GM12878 (cell line): ENCODE data around the gene C3orf22. TPM values are rescaled to one million over a fixed set of nuclear protein-coding genes. Genes with fewer than 3 reads are reported as not detected.

ENCODE experiments used
- ATAC-seq: fragments of 200-7000 bp; cut with Tn5 transposase; 3 replicates; pipeline ENCODE4 v1.9.1; 2020; ENCODE audit warnings: mild to moderate bottlenecking, moderate library complexity
- BruUV-seq: library from RNA; stranded (reverse); fragments of 400-500 nt; replicated peaks from 2 replicates; lab custom pipeline; 2021; lab: Mats Ljungman, UMichigan
- CTCF ChIA-PET: fragments of 300-600 bp; sonication (Branson Sonifier 250); formaldehyde crosslinking; extraction: SDS; loops from one replicate; lab custom pipeline; 2021; ENCODE audit warnings: inconsistent platforms; lab: Yijun Ruan, JAX
- POLR2A ChIA-PET: fragments of 350-600 bp; formaldehyde crosslinking; extraction: SDS; loops from one replicate; lab custom pipeline; 2021; ENCODE audit warnings: inconsistent platforms; lab: Charles Lee
- RAD21 ChIA-PET: fragments of 300-600 bp; sonication (Branson Sonifier 250); formaldehyde crosslinking; loops from one replicate; lab custom pipeline; 2023; ENCODE audit warnings: antibody characterized with exemption; ENCODE audit not compliant: unreplicated experiment; lab: Charles Lee
- SMC1A ChIA-PET: fragments of 300-600 bp; sonication (Branson Sonifier 250); formaldehyde crosslinking; loops from one replicate; lab custom pipeline; 2023; ENCODE audit not compliant: unreplicated experiment, uncharacterized antibody; lab: Charles Lee
- DNase-seq: peaks from one replicate; pipeline ENCODE4 v3.0.0-alpha.2; 2011; ENCODE audit warnings: low read depth, low spot score
- FAIRE-seq: peaks from 3 replicates; lab custom pipeline; 2011; peaks lifted over from hg19 to GRCh38; lab: Jason Lieb, UNC
- H2AFZ ChIP-seq: 2 replicates; pipeline ENCODE4 v1.6.0; 2011; ENCODE audit warnings: low read depth, low read length, control low read depth; ENCODE audit not compliant: control insufficient read depth
- H3K27ac ChIP-seq: 2 replicates; pipeline ENCODE4 v1.5.1; 2011; ENCODE audit warnings: control low read depth; ENCODE audit not compliant: control insufficient read depth, insufficient read depth
- H3K27me3 ChIP-seq, 2 experiments: replicated peaks in 1 of 2; 2 replicates each; pipeline versions ENCODE4 v1.6.0 to v1.6.1; 2011; ENCODE audit warnings: low read length in 1 of 2; ENCODE audit not compliant: control insufficient read depth in 2 of 2, insufficient read depth in 2 of 2
- H3K36me3 ChIP-seq, 2 experiments: 2 replicates each; pipeline ENCODE4 v1.5.1; 2011; ENCODE audit warnings: low read length in 1 of 2; ENCODE audit not compliant: control insufficient read depth in 2 of 2, insufficient read depth in 2 of 2
- H3K4me1 ChIP-seq: 2 replicates; pipeline ENCODE4 v1.6.1; 2011; ENCODE audit warnings: mild to moderate bottlenecking, low read length, moderate library complexity, mixed read lengths; ENCODE audit not compliant: control insufficient read depth, insufficient read depth
- H3K4me2 ChIP-seq: 2 replicates; pipeline ENCODE4 v1.6.0; 2011; ENCODE audit warnings: control low read depth; ENCODE audit not compliant: control insufficient read depth, insufficient read depth
- H3K4me3 ChIP-seq: fragments of 200-600 bp; sonication (generic); 2 replicates; pipeline ENCODE4 v1.5.1; 2016
- H3K79me2 ChIP-seq: 2 replicates; pipeline ENCODE4 v1.6.0; 2011; ENCODE audit warnings: low read length; ENCODE audit not compliant: control insufficient read depth, insufficient read depth
- H3K9ac ChIP-seq: 2 replicates; pipeline ENCODE4 v1.8.0; 2011; ENCODE audit warnings: low read length, control low read depth, mixed read lengths; ENCODE audit not compliant: control insufficient read depth, insufficient read depth
- H3K9me3 ChIP-seq: replicated peaks from 3 replicates; pipeline ENCODE4 v1.5.1; 2011; ENCODE audit warnings: mild to moderate bottlenecking, low read length; ENCODE audit not compliant: control insufficient read depth, insufficient read depth
- H4K20me1 ChIP-seq: 2 replicates; pipeline ENCODE4 v1.6.0; 2011; ENCODE audit not compliant: control insufficient read depth, insufficient read depth
- ATF3 ChIP-seq: IDR thresholded peaks from 2 replicates; pipeline ENCODE4 v1.6.1; 2011; ENCODE audit warnings: low read depth, mild to moderate bottlenecking, low read length, moderate library complexity, borderline replicate concordance; ENCODE audit errors: extremely low read depth
- CBFB ChIP-seq: IDR thresholded peaks from 2 replicates; pipeline ENCODE4 v1.6.1; 2016; ENCODE audit warnings: antibody characterized with exemption, low read depth
- CHD2 ChIP-seq: IDR thresholded peaks from 2 replicates; pipeline ENCODE4 v1.6.1; 2011; ENCODE audit warnings: low read depth, low read length, improper control_type of control experiment, borderline replicate concordance
- CHD4 ChIP-seq: fragments of 200-600 bp; sonication (generic); IDR thresholded peaks from 2 replicates; pipeline ENCODE4 v1.6.1; 2016; ENCODE audit warnings: mild to moderate bottlenecking
- ELK1 ChIP-seq: IDR thresholded peaks from 2 replicates; pipeline ENCODE4 v1.6.1; 2012; ENCODE audit warnings: low read depth, low read length, improper control_type of control experiment
- GABPA ChIP-seq: IDR thresholded peaks from 2 replicates; pipeline ENCODE4 v1.6.1; 2014; ENCODE audit warnings: antibody characterized with exemption, low read depth, mild to moderate bottlenecking, inconsistent platforms
- KLF5 ChIP-seq: fragments of 450-650 bp; IDR thresholded peaks from 2 replicates; pipeline ENCODE4 v1.6.1; 2014; ENCODE audit warnings: mild to moderate bottlenecking; ENCODE audit not compliant: partially characterized antibody
- MXI1 ChIP-seq: fragments of 150-350 bp; IDR thresholded peaks from 2 replicates; pipeline ENCODE4 v1.6.1; 2011; ENCODE audit warnings: low read depth, mild to moderate bottlenecking, inconsistent platforms, low read length, improper control_type of control experiment
- NR2C1 ChIP-seq: fragments of 450-650 bp; IDR thresholded peaks from 2 replicates; pipeline ENCODE4 v1.6.1; 2017; ENCODE audit warnings: antibody characterized with exemption, mild to moderate bottlenecking, moderate library complexity
- POLR2AphosphoS2 ChIP-seq: IDR thresholded peaks from 2 replicates; pipeline ENCODE4 v1.6.1; 2011; ENCODE audit warnings: low read depth, mild to moderate bottlenecking, low read length, improper control_type of control experiment, moderate library complexity
- SPI1 ChIP-seq: IDR thresholded peaks from 2 replicates; pipeline ENCODE4 v1.6.1; 2011; ENCODE audit warnings: low read depth, mild to moderate bottlenecking, low read length, moderate library complexity, borderline replicate concordance; ENCODE audit not compliant: insufficient read depth
- STAT3 ChIP-seq: IDR thresholded peaks from 2 replicates; pipeline ENCODE4 v1.6.1; 2011; ENCODE audit warnings: low read depth, low read length, improper control_type of control experiment
- SUPT20H ChIP-seq: IDR thresholded peaks from 2 replicates; pipeline ENCODE4 v1.6.1; 2011; ENCODE audit warnings: low read depth, mild to moderate bottlenecking, low read length, moderate library complexity, borderline replicate concordance; ENCODE audit not compliant: control insufficient read depth
- ZBTB4 ChIP-seq: fragments of 450-650 bp; formaldehyde crosslinking; IDR thresholded peaks from 2 replicates; pipeline ENCODE4 v1.4.0; 2022; ENCODE audit warnings: mild to moderate bottlenecking, moderate library complexity
- WGBS: methylation state at CpG from one replicate; pipeline ENCODE4 v1.1.6; 2016; ENCODE audit warnings: low lambda C conversion rate; ENCODE audit not compliant: insufficient replicate concordance, insufficient coverage; ENCODE audit errors: missing lambda C conversion rate; 5-methylcytosine and 5-hydroxymethylcytosine counted together
- in situ Hi-C: fragments of 300-500 bp; cut with MboI; formaldehyde crosslinking; loops from 9 replicates; pipeline ENCODE4 v1.14.3; 2018; ENCODE audit warnings: mixed read lengths
- intact Hi-C: fragments of 100-400 bp; cut with micrococcal nuclease; formaldehyde crosslinking; loops from one replicate; pipeline ENCODE4 v1.14.2; 2022; ENCODE audit not compliant: unreplicated experiment
- polyA plus RNA-seq, 11 experiments: library from polyadenylated mRNA; depleted of rRNA in 4 of 11; unstranded in 6 of 11; stranded (reverse) in 5 of 11; fragments of >200 nt; fragmentation: Nextera tagmentation in 4 of 11; fragmentation: Illumina TruSeq in 1 of 11; extraction: Ambion mirVana in 4 of 11; extraction: Trizol in 1 of 11; gene quantifications; 1 replicate in 1 of 11; 2 replicates in 10 of 11; pipeline versions ENCODE4 v1.2.1 to v1.2.3, GENCODE V29; 2011 to 2016; ENCODE audit warnings: inconsistent platforms in 2 of 11, missing spikeins in 2 of 11, low read depth in 1 of 11
- total RNA-seq, 4 experiments: library from RNA; depleted of rRNA in 3 of 4; stranded (reverse); fragments of >200 nt in 3 of 4; fragmentation: Illumina TruSeq in 1 of 4; extraction: Trizol in 1 of 4; gene quantifications; 2 replicates each; pipeline versions ENCODE4 v1.2.1 to v1.2.3, GENCODE V29; 2013 to 2021

The C3orf22 gene
- total and polyA plus RNA-seq, 10 of the 15 experiments (the other 5 are each of a cell fraction or from before 2014, with no cell fraction given): not detected

GRCh38 chr3:126537116-126537729, 21.5 kb downstream of the C3orf22 start (continued):
- TF ChIP-seq NR2C1 (no peak), CHD4 (no peak), CHD2 (no peak), GABPA (no peak)

GRCh38 chr3:126536126-126536525, 22.6 kb downstream of the C3orf22 start:
- POLR2A ChIA-PET: no interaction called here
- H2AFZ ChIP-seq: no peak overlapping the region
- H3K4me1 ChIP-seq: no peaks in the 10 kb centered on the region
- RAD21 ChIA-PET: no interaction called here
- H3K9ac ChIP-seq: no peak overlapping the region
- intact Hi-C loops: no loop called here
- WGBS: 39% methylated on average over 3 of the region's 3 CpGs
- no peaks in the 10 kb centered on the region for H3K9me3 ChIP-seq
- peaks cover 0 to 2% of the 10 kb centered on the region in 2 experiments; a peak in 2 of 4 replicates for H3K27me3 ChIP-seq
- DNase-seq (no peak), ATAC-seq (no peak)
- SMC1A ChIA-PET: no interaction called here
- H3K79me2 ChIP-seq: no peaks in the 10 kb centered on the region
- TF ChIP-seq STAT3: no peak
- TF ChIP-seq SPI1: no peak
- TF ChIP-seq POLR2AphosphoS2: no peak
- TF ChIP-seq MXI1: no peak
- no peak for TF ChIP-seq KLF5
- no peak for TF ChIP-seq SUPT20H
- TF ChIP-seq ELK1: no peak
- no peak for TF ChIP-seq CBFB
- no peak for TF ChIP-seq ZBTB4 (CRISPR knock-in tag)
- no peak for TF ChIP-seq ATF3
- TF ChIP-seq, all 136 proteins: peak for 0
- CTCF ChIA-PET: no interaction called here
- in situ Hi-C loops: no loop called here
- FAIRE-seq: no peak
- H4K20me1 ChIP-seq: no peaks in the 10 kb centered on the region
- H3K36me3 ChIP-seq: no peaks in the 10 kb centered on the region
- no TSS peak for BruUV-seq
- no peak overlapping the region for H3K4me3 ChIP-seq
- no peak overlapping the region for H3K27ac ChIP-seq
- no peak overlapping the region for H3K4me2 ChIP-seq
